ENCODE results near the gene RPRD1B. TPM values are rescaled to one million over a fixed set of nuclear protein-coding genes. Genes with fewer than 3 reads are reported as not detected.
A peak's percentile ranks its signal among the peaks of the same experiment; 100 is the strongest.

RPRD1B gene
- total RNA-seq = 10 to 100 TPM; 21.4 to 33.8 (median 31.3) TPM

DNA sequence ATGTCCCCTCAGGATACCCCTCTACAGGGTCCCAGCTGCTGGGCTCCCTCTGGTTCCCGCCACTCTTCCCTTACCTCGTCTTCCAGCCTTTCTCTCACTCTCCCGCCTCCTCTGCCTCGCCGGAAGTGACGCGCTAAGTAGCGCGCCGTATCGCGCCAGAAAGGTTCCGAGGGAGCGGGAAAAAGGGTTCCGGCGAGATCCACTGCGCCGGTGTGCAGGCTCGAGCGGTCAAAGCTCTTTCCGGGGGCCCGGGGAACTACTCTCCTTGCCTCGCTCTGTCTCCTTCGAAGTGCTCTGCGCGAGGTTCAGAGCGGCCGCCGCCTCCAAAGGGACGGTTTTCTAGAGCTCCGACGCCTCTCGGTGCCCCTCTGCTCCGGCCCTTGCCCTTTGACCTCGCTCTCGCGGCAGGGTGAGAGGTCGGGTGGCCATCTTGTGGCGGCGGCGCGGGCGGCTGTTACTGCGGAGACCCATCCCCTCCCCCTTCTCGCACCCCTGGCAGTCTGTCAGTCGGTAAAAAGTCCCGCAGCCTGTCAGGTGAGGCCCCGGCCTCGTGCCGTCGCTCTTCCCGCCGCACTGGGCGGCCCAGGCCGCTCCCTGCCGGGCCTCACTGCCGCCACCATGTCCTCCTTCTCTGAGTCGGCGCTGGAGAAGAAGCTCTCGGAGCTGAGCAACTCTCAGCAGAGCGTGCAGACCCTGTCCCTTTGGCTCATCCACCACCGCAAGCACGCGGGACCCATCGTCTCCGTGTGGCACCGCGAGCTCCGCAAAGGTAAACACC is at the start of gene RPRD1B, which contains the start of gene TTI1:
RPRD1B (plus strand) TSS at position 417 of the 778 bp plus-strand sequence; CDS start at position 619, 202 bp downstream.
TTI1 (minus strand) TSS at position 127 of the 778 bp plus-strand sequence. CDS start 19,640 bp downstream, outside the sequence.
- peak within 1 kb of the TSS; percentile 91 to 96 (median 91) for H3K4me3 ChIP-seq
- H3K27ac ChIP-seq = peak within 1 kb of the TSS; percentile 95 to 97
- no peaks in the 10 kb centered on the region for H3K27me3 ChIP-seq
- H3K36me3 ChIP-seq = no peaks in the 10 kb centered on the region
- intact Hi-C loops (cut with DNase I; ENCODE audit: low total_unique reads) = no loop called here
- peak; percentile 41 for TF ChIP-seq POLR2A (IDR thresholded peaks at IDR 0.05)
- TF ChIP-seq CTCF (IDR thresholded peaks at IDR 0.05) = peak in 1 of 3 donors; percentile 8
- TF ChIP-seq POLR2AphosphoS5 (IDR thresholded peaks at IDR 0.05) = peak; percentile 77 to 91 (median 82)
- peak; percentile 89 to 90 for DNase-seq (ENCODE audit: low spot score in 2 of 2)
- H3K9me3 ChIP-seq = no peaks in the 10 kb centered on the region
- peaks cover 0 to 28% of the 10 kb centered on the region in 2 donors for H3K4me1 ChIP-seq

GRCh38 chr20:37984018-37984785 is 49.3 kb upstream of the RPRD1B start:
- TF ChIP-seq POLR2AphosphoS5 (IDR thresholded peaks at IDR 0.05) (no peak), CTCF (IDR thresholded peaks at IDR 0.05) (no peak), POLR2A (IDR thresholded peaks at IDR 0.05) (no peak)
- intact Hi-C loops (cut with DNase I; ENCODE audit: low total_unique reads) = no loop called here
- Histone ChIP-seq H3K27ac (peak overlapping the region in 1 of 2 donors; percentile 38), H3K36me3 (no peaks in the 10 kb centered on the region), H3K4me1 (peaks cover 0 to 8% of the 10 kb centered on the region in 2 donors), H3K4me3 (no peak overlapping the region), H3K9me3 (no peaks in the 10 kb centered on the region), H3K27me3 (no peaks in the 10 kb centered on the region)
- no peak for DNase-seq (ENCODE audit: low spot score in 2 of 2)

- H3K36me3 ChIP-seq = no peaks in the 10 kb centered on the region
- no peak for DNase-seq (ENCODE audit: low spot score in 2 of 2)
- H3K27ac ChIP-seq = no peak overlapping the region
- TF ChIP-seq POLR2AphosphoS5 (IDR thresholded peaks at IDR 0.05) (no peak), POLR2A (IDR thresholded peaks at IDR 0.05) (no peak), CTCF (IDR thresholded peaks at IDR 0.05) (no peak)
- H3K4me3 ChIP-seq = no peak overlapping the region
- peaks cover 0 to 8% of the 10 kb centered on the region in 2 donors for H3K4me1 ChIP-seq
- intact Hi-C loops (cut with DNase I; ENCODE audit: low total_unique reads) = no loop called here
- no peaks in the 10 kb centered on the region for H3K27me3 ChIP-seq
- H3K9me3 ChIP-seq = no peaks in the 10 kb centered on the region
These were observed 47.3 kb upstream of the RPRD1B start for GRCh38 chr20:37986044-37986858.

GRCh38 chr20:37986873-37987601 is 46.5 kb upstream of the RPRD1B start:
- no peaks in the 10 kb centered on the region for H3K9me3 ChIP-seq
- peak overlapping the region in 1 of 2 donors; percentile 48 for H3K27ac ChIP-seq
- no peaks in the 10 kb centered on the region for H3K36me3 ChIP-seq
- intact Hi-C loops (cut with DNase I; ENCODE audit: low total_unique reads) = no loop called here
- DNase-seq (ENCODE audit: low spot score in 2 of 2) = peak; percentile 74 to 83
- H3K4me3 ChIP-seq = no peak overlapping the region
- H3K27me3 ChIP-seq = no peaks in the 10 kb centered on the region
- peaks cover 0 to 8% of the 10 kb centered on the region in 2 donors for H3K4me1 ChIP-seq
- TF ChIP-seq CTCF (IDR thresholded peaks at IDR 0.05) (no peak), POLR2A (IDR thresholded peaks at IDR 0.05) (no peak), POLR2AphosphoS5 (IDR thresholded peaks at IDR 0.05) (peak in 1 of 3 donors; percentile 19)
